GM18873 (cell line): Measurements from ENCODE around the gene CEP164.

ENCODE experiments used
- ATAC-seq: cut with Tn5 transposase; IDR thresholded peaks from one replicate; pipeline ENCODE4 v1.9.1; 2021; ENCODE audit warnings: mild to moderate bottlenecking, moderate library complexity, moderate number of reproducible peaks; ENCODE audit not compliant: unreplicated experiment, low FRiP score

The CEP164 gene

DNA sequence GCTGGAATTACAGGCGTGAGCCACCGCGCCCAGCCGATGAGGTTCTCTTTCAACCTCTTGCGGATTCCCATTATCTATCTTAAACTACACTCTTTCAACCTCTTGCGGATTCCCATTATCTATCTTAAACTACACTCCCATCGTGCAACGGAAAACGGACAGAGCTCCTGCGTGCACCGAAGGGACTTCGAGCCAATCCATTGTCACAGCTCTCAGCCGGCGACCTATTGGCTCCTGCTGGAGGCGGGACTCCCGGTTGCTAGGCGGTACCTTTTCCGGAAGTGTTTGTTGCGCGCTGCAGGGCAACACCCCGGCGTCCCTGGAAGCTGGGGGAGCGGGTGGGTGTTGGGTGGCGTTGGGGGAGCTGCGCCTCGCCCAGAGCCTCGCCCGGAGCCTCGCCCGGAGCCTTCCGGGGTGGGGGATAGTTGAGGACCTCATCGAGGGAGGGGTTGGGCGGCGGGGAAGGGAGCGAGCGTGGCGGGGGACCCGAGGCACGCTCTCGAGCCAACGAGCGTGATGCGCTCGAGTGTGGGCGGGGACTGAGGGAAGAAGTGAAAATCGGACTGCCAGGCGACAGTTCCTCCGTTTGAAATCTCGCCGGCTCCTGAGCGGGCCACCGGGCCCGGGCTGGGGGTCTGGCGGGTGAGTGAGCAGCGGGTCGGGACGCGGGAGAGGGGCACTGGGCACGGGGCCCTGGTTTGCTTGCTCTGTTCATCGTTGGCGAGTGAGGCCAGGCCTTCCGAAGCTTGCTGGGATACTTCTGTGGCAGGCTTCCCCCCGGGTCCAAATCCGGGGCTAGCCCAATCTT lies at the start of gene CEP164:
TSS of gene CEP164 (plus strand) at position 288 of the 808 bp plus-strand sequence. CDS start 10,733 bp downstream, outside the sequence.
- ATAC-seq: peak; percentile 85

DNA sequence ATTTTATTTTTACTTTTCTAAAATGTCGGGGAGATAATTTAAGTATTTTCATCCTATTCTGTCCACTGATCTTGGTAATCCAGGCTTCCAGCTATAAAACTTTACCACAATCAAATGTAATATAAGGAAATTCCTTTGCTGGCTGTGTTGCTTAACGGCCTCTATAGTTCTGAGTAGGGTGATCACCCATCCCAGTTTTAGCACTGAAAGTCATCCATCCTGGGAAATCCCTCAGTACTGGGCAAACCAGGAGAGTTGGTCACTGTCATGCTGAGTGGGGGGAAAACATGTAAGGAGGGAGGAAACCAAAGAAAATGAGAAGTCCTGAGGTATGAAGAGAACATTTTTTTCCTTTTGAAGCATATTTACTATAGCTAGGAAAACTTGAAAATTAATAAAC lies 49.3 kb upstream of the CEP164 start:
- ATAC-seq: no peak

DNA sequence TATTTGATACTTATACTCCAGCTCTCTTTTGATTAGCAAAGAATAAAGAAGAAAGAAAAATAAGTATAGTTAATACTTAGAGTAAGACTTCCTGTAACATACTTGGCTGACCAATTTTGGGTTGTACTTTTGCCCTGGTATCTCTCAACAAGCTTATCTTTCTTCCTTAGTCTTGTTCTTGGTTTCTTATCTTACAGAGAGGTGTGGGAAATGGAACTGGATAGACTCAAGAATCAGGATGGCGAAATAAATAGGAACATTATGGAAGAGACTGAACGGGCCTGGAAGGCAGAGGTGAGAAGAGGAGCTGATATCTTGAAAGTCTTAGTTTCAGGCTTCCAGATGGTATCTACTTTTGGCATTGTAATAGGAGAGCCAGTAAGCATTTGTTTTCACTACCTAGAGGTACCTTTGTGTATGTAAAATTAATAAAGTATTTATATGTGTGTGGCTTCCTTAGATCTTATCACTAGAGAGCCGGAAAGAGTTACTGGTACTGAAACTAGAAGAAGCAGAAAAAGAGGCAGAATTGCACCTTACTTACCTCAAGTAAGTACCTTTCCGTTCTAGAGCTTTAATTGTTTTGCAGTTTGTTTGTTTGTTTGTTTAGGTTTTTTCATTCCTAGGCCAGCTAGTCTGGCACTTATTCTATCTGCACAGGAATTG lies 47.8 kb upstream of the CEP164 start:
- no peak for ATAC-seq

- no peak for ATAC-seq
Measured at GRCh38 chr11:117281159-117281558, 46.5 kb upstream of the CEP164 start.

GRCh38 chr11:117281869-117282268 lies 45.8 kb upstream of the CEP164 start:
- no peak for ATAC-seq

DNA sequence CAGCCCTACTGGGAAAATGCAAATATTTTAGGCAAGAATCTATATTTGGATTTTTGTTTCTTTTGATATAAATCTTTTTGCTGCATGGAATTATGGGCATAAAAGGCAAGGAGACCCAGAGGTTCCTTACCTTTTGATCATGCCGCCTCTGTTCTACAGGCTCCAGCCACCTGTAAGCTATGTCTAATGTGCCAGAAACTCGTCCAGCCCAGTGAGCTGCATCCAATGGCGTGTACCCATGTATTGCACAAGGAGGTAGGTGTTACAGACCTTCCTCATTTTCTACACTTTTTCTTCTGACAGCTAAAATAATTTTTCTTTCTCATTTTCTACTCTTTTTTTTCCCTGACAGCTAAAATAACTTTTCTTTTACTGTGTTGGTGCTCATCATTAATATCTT lies 44.7 kb upstream of the CEP164 start:
- ATAC-seq: no peak

DNA sequence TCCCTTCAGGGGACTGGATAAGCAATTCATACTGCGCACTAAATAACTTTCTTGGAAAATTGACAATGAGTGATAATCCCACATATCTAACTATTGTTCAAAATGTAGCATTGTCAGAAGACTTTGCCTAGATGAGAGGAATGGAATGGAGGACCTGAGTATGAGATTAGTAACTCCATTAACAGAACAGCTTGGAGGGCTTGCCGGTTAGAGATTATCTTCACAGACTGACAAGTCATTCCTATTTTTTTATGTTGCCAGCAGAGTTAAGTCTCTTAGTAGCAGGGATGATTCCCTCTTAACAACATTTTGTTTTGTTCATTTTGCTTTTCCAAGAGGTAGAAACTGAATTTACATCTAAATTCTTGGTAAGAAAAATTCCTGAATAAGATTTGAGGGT lies 43.6 kb upstream of the CEP164 start:
- ATAC-seq: no peak

- ATAC-seq: no peak
Measured at GRCh38 chr11:117286588-117286987, 41.1 kb upstream of the CEP164 start.

- ATAC-seq: no peak
Measured at GRCh38 chr11:117287668-117288067, 40.0 kb upstream of the CEP164 start.

DNA sequence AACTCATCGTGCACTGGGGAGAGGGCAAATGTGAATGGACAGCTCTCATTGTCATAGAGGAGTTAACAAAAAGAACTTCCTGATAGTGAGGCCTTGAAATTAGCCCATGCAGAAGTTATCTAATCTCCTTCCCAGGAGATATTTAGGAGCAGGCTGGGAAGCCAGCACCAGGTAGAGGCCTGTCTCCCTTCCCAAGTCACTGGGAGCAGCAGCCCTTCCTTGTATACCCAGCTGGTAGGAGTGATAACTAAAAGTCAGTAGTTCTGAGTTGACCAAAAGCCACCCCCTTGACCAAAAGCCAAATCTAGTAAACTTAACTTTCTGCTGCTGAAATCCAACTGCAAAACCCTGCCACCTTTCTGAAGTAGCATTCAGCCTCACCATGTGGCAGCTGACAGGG lies 37.9 kb upstream of the CEP164 start:
- no peak for ATAC-seq

- no peak for ATAC-seq
Measured at GRCh38 chr11:117290809-117291396, 36.8 kb upstream of the CEP164 start, which contains the start of gene BACE1-AS. BACE1-AS (plus strand) TSS chr11:117291346.

GRCh38 chr11:117292616-117293015 lies 35.0 kb upstream of the CEP164 start:
- no peak for ATAC-seq

DNA sequence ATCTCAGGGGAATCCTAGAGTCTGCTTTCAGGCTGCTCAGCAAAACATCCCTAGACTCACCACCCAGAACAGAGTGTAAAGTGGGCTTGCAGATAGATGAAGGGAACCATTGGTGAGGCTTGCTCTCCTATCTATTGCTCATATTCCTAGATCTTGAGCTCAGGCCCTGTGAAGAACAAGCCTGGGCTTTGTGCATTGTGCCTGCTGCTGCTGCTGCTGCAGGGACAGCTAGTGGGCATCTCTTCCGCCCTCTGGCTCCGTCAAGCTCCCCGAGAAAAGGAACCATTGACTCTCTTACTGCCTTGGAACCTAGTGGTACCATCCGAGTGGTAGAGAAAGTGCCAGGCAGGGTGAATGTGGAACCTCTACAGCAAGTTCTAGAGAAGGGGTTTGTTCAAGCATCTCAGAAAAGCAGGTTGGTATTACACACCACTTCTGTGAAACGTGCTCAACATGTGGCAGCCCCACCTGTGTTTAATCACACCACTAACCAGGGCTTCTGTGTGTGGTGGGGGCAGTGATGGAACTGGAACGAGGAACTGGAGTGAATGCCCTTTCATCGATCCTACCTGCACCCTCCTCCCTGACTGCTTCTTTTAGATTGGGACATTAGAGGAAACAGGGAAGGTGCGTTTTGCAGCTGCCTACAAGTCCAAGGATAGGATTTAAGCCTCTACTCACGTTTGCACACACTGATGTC lies 32.1 kb upstream of the CEP164 start:
- no peak for ATAC-seq

DNA sequence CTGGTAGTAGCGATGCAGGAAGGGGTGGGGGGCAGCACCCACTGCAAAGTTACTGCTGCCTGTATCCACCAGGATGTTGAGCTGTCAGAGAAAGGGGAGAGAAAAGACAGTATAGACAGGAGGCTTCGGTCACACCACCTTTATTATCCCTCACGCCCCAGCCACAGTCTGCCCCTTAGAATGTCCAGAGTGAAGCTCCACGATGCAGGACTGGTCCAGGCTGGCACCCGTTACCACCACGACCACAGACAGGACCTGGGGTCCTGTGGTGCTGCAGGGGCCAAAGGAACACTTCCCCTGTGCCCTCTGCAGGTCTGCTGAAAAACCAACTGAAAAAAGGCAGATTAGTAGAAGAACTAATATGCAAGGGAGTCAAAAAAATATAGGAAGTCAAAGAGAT lies 30.8 kb upstream of the CEP164 start:
- no peak for ATAC-seq

DNA sequence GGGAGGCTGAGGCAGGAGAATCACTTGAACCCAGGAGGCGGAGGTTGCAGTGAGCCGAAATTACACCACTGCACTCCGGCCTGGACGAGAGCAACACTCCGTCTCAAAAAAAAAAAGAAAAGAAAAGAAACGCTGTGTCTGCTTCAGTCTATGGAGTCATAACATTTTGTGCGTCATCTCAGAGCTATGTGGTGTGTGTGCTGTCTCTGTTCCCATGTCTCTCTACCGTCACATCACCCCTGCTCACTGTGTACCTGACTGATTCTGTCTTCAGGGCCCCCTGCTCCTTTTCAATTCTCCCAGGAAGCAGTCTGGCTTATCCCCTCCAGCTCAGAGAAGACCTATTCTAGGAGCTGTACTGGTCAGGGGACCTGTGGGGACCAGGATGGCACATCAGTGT lies 29.5 kb upstream of the CEP164 start:
- ATAC-seq: no peak

DNA sequence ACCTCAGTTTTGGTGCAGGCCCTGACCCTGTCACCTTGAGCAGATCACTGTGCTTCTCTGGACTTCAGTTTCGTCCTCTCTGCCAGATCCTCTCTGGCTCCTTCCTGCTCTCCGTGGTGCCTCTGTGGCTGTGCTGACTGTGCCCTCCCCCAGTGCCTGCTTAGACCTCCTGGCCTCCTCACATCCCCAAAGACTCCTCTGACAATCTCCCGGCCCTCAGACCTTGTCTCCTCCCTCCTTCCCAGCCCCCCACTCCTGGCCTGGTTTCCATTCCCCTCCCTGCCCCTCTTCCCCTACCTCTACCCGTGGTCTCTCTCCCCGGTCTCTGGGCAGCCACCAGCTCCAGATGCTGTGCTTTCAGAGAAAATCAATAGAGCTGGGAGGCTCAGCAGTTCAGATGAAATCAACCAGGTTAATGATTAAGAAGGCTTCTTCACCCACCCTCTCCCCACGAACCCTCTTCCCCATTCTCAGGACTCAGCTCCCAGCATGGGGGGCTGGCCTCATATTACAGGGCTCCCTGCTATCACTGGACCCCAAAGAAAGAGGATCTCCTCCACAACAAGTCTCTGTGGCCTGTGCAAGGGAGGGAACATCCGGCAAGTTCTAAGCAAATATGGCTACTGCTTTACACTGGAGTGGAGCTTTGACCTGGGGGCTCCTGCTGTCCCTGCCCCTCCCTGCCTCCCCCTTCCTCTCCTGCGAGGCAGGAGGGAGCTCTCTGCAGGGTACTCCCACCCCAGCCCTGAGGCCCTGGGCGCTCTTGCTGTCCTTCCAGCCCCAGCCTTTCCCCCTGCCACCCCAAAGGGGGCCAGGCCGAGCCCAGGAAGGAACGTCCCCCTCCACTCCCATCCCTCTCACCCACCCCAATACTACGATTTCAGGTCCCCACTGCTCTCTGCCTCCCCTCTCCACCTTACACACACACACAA lies 28.0 kb upstream of the CEP164 start:
- no peak for ATAC-seq

- ATAC-seq: no peak
Measured at GRCh38 chr11:117300283-117300663, 27.4 kb upstream of the CEP164 start.

- no peak for ATAC-seq
Measured at GRCh38 chr11:117300773-117301172, 26.9 kb upstream of the CEP164 start.

GRCh38 chr11:117302228-117302627 lies 25.4 kb upstream of the CEP164 start:
- no peak for ATAC-seq

DNA sequence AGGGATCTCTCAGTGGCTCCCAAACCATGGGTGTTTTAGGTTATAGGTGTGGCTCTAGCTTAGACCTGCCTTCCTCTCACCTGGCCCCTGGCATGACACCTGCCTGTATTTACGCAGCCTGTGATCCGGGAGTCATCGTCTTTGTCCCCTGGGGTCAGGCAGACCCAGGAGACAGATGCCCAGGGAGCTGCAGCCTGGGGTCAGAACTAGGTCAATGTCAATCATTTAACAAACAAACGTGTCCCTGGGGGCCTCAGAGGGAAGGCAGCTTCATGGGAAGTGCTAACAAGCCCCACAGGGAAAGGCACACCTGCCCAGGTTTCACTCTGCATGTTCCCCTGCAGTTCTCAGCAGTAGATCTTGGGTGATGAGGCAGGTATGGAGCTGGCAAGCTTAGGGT lies 24.6 kb upstream of the CEP164 start:
- no peak for ATAC-seq
